HG02973 (cell line): ENCODE results near the gene NOPCHAP1.
"Not testable (repeated sequence)": the region's sequence is repeated elsewhere in the genome, so short reads cannot be mapped to it uniquely, and the experiment has no call there.

ENCODE experiments used
- ATAC-seq: cut with Tn5 transposase; IDR thresholded peaks from one replicate; pipeline ENCODE4 v1.9.1; 2021; ENCODE audit warnings: moderate library complexity; ENCODE audit not compliant: unreplicated experiment

Gene NOPCHAP1

DNA sequence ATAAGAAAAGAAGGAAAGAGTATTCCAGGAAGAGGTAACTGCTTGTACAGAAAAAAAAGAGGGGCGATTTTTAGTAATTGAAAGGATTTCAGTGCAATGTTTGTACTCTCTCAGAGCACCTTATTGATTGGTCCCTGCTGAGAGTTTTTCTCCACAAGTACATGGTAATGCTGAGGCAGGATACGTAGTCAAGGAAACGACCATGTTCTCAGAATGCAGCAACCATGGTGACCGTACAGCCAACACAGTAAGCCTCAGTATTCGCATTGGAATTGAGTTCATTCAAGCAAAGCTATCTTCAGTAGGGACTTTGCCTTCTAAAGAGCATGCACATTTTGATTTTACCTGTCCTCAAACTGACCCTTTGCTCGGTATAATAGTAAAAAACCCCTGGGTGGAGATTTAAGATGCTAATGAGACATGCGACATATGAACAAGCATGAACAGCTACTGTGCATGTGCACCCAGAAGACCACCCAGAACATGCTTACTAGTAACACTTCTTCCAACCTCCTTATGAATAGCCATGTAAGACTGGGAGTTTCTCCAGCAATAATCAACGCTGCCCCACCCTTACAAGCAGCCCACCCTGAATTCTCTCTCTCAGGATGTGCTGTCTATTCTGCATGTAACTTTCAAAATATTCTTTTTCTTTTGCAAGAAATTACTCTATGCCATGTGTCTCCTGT is 21.8 kb upstream of the NOPCHAP1 start:
- no peak for ATAC-seq

DNA sequence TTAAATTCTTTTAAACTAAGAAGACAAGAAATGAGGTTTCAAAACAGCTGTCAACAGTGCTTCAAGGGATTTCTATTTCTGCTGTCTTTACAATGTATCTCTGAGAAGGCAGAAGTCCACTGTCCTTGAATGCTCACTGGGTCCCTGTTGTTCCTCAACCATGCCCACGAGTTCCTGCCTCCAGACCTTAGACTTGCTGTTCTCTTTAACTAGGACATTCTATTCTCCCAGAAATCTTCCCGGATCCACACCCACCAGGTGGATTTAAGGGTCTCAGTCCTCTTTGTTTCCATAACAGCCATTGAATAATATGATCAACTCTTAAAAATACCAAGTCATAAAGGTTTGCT is 21.3 kb upstream of the NOPCHAP1 start:
- ATAC-seq, result no peak

GRCh38 chr12:104966677-104967076 is 19.4 kb upstream of the NOPCHAP1 start:
- ATAC-seq, result peak; percentile 79

DNA sequence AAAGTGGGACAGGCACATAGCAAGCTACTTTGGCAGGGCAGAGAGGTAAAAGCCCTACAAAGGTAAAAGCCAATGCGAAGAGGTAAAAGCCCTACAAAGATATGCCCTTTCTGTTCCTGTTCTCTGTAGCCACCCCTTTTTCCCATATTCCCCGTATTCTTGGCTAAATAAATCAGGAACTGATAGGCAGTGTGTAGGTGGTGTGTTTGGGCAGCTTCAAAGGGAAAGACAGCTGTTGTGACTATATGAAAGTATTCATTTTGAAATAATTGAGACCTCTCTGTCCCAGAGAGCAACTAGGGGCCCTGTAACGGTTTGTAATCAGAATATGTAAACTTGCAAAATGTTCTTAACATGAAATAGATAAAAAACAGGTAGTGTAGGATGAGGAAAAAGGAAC is 16.8 kb upstream of the NOPCHAP1 start:
- ATAC-seq, result no peak

DNA sequence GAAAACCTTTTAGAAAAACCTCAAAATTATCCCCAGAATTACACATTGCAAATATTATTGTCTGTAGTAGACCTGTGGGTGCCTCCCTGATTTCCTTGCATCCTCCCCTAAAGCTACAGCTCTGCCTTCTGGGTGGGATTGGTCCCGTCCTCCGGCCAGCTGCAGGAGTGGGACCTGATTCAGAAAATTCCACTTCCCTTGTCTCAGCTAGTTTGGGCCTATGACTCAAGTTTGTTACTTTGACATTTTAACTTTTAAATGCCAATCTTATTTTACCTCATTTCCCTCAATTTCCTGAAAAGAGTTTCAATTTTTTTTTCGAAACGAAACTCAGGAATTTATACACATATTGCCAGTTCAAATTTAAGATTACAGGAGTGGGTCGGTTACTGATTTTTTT is 14.8 kb upstream of the NOPCHAP1 start:
- no peak for ATAC-seq

- ATAC-seq, result no peak
Measured at GRCh38 chr12:104973250-104973649, 12.9 kb upstream of the NOPCHAP1 start.

GRCh38 chr12:104974626-104975290 is 11.4 kb upstream of the NOPCHAP1 start:
- ATAC-seq, result peak; percentile 90

DNA sequence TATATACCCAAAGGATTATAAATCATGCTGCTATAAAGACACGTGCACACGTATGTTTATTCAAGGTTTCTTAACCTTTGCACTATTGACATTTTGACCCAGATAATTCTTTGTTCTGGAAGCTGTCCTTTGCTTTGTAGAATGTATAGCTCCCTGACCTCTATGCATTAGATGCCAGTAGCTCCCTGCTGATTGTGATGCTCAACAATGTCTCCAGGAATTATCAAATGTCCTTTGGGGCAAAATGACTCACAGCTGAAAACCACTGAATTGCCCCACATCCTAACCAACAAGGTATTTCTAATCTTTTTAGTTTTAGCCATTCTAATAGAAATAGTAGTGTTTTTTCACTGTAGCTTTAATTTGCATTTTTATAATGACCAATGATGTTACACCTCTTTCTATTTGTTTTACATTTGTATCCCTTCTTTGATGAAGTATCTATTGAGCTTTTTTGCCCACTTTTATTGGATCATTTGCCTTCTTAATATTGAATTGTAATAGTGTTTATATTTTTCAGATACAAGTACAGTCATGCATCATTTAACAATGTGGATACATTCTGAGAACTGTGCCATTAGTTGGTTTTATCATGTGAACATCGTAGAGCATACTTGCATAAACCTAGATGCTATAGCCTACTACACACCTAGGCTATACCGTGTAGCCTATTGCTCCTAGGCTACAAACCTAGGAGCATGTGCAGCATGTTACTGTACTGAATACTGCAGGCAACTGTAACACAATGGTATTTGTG is 10.4 kb upstream of the NOPCHAP1 start:
- ATAC-seq, result no peak

DNA sequence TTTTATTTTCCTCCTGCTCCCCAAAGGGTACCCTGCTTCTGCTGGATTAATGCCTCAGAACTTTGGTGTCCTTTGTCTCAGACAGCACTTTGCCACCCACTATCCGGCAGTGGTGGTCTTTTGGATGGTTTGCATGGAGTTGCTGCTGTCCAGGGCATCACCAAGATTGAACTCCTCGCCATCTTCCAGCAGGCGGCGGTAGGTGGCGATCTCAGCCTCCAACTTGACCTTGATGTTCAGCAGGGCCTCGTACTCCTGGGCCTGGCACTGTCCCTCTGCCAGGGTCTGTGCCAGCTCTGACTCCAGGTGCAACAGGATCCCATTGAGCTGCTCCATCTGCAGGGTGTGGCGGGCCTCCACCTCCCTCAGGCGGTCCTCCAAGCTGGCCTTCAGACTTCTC is 9.4 kb upstream of the NOPCHAP1 start:
- ATAC-seq, result no peak

- not testable (repeated sequence) for ATAC-seq
Measured at GRCh38 chr12:104977688-104978087, 8.4 kb upstream of the NOPCHAP1 start.

GRCh38 chr12:104985206-104985605 is 910 bp upstream of the NOPCHAP1 start:
- no peak for ATAC-seq

- ATAC-seq, result no peak
Measured at GRCh38 chr12:104990950-104991349, 4.8 kb downstream of the NOPCHAP1 start.

DNA sequence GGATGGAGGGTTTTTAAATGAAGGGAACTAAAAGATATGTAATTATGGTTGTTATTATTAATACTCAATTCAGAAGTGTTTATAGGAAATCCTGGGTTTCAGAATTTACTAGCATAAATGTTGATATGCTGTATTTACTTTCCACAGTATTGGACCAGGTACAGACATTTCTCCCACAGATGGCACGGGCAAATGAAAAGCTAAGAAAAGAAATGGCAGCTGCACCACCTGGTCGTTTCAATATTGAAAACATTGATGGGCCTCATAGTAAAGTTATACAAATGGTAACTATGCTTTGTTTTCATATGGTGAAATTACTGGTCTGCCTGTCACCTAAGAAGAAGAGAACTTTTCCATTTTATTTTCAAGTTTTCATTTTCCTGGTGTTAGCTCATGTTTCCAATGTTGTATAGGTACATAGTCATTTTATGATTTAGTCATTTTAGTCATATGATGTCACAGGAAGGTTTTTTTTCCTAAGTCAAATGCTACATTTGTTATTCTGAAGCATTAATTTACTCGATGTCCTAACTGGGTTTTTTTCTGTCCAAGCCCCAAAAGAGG is 5.5 kb downstream of the NOPCHAP1 start:
- ATAC-seq, result no peak

DNA sequence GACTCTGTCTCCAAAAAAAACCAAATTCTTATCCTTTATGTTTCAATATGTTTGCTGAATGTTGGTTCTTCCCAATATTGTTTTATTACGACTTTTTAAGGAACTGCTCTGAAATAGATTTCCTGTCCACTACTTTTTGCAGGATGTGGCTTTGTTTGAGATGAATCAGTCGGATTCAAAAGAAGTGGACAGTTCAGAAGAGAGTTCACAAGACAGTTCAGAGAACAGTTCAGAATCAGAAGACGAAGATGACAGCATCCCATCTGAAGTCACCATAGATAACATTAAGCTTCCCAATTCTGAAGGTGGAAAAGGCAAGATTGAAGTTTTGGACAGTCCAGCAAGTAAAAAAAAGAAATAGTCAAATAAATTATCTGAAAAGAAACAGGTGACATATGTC is 8.2 kb downstream of the NOPCHAP1 start:
- ATAC-seq, result no peak

DNA sequence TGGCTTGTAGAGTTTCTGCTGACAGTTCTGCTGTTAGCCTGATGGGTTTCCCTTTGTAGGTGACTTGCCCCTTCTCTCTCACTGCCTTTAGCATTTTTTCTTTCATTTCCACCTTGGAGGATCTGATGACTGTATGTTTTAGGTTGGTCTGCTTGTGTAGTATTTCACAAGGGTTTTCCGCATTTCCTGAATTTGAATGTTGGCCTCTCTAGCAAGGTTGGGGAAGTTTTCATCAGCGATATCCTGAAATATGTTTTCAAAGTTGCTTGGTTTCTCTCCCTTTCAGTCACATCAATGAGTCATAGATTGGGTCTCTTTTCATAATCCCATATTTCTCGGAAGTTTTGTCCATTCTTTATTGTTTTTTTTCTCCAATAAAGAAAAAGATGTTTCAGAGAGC is 11.4 kb downstream of the NOPCHAP1 start:
- ATAC-seq, result no peak

DNA sequence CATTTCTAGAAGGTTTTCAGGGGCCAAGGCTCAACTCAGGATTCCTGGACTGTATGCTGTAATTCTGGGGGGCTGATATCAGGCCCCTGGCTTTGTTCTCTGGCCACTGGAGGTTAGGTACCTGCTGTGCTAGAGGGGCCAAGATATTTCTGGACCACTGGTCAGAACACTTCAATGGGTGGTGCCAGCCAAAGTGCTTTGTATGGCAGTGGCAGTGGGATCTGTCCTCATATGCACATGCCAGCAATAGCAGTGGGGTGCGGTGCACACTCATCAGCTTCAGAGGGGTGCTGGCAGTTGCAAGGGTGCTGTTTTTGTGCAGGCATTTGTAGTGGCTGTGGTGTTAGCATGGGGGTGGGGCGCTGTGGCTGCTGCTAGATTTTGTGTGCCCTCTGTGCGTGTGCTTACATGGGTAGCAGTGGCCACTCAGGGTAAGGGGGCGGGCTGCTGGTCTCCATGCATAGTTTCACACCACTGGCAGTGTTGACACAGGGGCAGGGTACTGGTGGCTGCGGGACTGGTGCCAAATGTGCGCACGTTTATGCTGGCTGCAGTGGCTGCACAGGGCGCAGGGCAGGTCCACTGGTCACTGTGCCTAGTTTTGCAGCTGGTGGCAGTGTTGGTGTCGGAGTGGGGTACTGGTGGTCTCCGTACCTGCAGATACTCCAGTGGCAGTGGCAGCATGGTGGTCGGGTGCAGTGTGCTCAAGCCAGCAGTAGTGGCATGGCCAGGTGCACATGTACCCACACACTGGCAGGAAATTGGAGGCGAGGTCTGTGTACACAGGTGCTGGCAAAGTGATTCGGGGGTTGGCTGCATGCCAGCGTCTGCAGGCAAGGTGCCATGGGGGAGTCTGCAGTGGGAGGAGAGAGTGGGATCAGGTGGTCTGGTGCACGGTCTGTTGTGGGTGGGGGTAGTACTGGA is 12.6 kb downstream of the NOPCHAP1 start:
- no peak for ATAC-seq

DNA sequence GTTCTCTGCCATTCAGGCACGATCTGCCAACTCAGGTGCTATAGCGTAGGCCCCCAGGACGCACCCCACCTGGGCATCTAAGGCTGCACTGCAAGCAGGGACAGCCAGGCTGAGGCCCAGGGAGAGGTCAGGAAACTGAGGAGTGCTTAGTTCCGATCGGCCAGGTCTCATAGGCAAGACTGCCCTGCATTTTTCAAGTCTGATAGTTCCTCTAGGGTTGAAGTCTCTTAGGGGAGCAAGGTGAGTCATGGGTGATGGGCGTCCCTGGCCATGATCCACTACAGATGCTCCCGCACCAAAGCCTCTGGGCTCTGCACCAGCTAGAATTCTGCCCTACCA is 13.2 kb downstream of the NOPCHAP1 start:
- no peak for ATAC-seq

DNA sequence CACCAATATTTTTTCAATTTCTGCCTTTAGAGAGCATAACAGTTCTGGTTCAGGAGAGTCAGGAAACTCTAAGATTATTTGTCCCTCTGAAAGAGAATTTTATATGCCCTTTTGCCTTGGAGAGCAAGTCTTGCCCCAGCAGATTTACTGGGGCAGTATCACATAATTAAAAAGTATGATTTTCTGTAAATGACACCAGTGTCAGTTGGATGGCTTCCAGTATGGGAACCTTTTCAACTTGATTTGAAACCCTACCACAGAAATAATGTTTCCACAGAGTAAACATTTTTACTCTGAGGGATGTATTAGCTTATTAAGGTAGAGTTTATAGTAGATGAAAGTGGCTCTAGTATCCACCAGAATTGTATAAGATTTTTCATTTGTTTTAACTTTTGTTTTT is 15.4 kb downstream of the NOPCHAP1 start:
- no peak for ATAC-seq

DNA sequence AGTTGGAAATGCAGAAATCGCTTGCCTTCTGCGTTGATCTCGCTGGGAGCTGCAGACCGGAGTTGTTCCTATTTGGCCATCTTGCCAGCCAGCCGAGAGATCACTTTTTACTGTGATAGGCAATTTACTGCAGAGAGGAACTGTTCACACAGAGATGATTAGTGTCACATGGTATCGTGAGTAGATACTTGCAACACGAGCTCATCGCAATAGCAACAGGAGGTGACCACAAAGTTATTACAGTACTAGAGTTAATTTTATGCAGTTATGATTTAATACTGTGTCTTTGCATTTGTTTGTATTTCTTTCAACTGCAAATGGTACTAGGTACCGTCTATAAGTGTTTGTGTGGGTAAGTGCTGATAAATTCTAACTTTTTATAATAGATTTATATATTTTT is 27.8 kb downstream of the NOPCHAP1 start:
- ATAC-seq, result no peak

GRCh38 chr12:105014603-105015002 is 28.5 kb downstream of the NOPCHAP1 start:
- no peak for ATAC-seq

- ATAC-seq, result no peak
Measured at GRCh38 chr12:105015543-105015942, 29.4 kb downstream of the NOPCHAP1 start.
